Measurements from ENCODE around the gene PPIL3.

GRCh38 chr2:200899482-200899881, 10.6 kb upstream of the PPIL3 start:
- TF ChIP-seq CTCF (IDR thresholded peaks at IDR 0.05) (no peak), POLR2A (IDR thresholded peaks at IDR 0.05) (no peak)

All from body of pancreas (tissue), 4 donors.